Type B pancreatic cell (in vitro differentiated cells): ENCODE measurements around the gene TCAP. TPM values are rescaled to one million over a fixed set of nuclear protein-coding genes. Genes with fewer than 3 reads are reported as not detected.

Source experiments
- DNase-seq: peaks from one replicate; pipeline ENCODE4 v3.0.0; 2021; ENCODE audit warnings: mixed read lengths; ENCODE audit not compliant: unreplicated experiment; ENCODE audit errors: extremely low spot score
- H3K27ac Mint-ChIP-seq: 2 replicates; pipeline ENCODE4 v1.8.0; 2021; ENCODE audit warnings: mild to moderate bottlenecking, mixed read lengths
- H3K27me3 Mint-ChIP-seq: 2 replicates; pipeline ENCODE4 v1.8.0; 2021; ENCODE audit warnings: mixed read lengths
- H3K36me3 Mint-ChIP-seq: 2 replicates; pipeline ENCODE4 v1.8.0; 2021; ENCODE audit warnings: mixed read lengths
- H3K4me1 Mint-ChIP-seq: one replicate; pipeline ENCODE4 v1.8.0; 2021; ENCODE audit warnings: mixed read lengths; ENCODE audit not compliant: unreplicated experiment
- H3K4me3 Mint-ChIP-seq: 2 replicates; pipeline ENCODE4 v1.8.0; 2021; ENCODE audit warnings: mild to moderate bottlenecking, mixed read lengths
- H3K9me3 Mint-ChIP-seq: 2 replicates; pipeline ENCODE4 v1.8.0; 2021; ENCODE audit warnings: mixed read lengths
- CTCF ChIP-seq: fragments of 200-600 bp; sonication (generic); conservative IDR thresholded peaks from 2 replicates; pipeline ENCODE4 v1.5.0; 2021; ENCODE audit warnings: antibody characterized with exemption, mild to moderate bottlenecking
- total RNA-seq: library from RNA; stranded (reverse); gene quantifications from 2 replicates; pipeline ENCODE4 v1.2.1, GENCODE V29; 2021; ENCODE audit warnings: low replicate concordance

TCAP gene
- total RNA-seq, 1 donor from 2014 or later, result 2.4 TPM

- Mint-ChIP-seq H3K36me3 (peaks cover 7% of the 10 kb centered on the region), H3K27me3 (no peaks in the 10 kb centered on the region), H3K27ac (peak overlapping the region; percentile 97), H3K9me3 (peaks cover 4% of the 10 kb centered on the region), H3K4me3 (peak overlapping the region; percentile 99), H3K4me1 (peaks cover 16% of the 10 kb centered on the region)
- TF ChIP-seq CTCF, result no peak
- no peak for DNase-seq
Measured at GRCh38 chr17:39688475-39688835, 23.3 kb downstream of the TCAP start.

GRCh38 chr17:39688945-39689344 is 23.8 kb downstream of the TCAP start:
- Mint-ChIP-seq H3K4me3 (peak overlapping the region; percentile 99), H3K36me3 (peaks cover 7% of the 10 kb centered on the region), H3K4me1 (peaks cover 16% of the 10 kb centered on the region), H3K27me3 (no peaks in the 10 kb centered on the region), H3K9me3 (peaks cover 4% of the 10 kb centered on the region), H3K27ac (peak overlapping the region; percentile 97)
- no peak for DNase-seq
- no peak for TF ChIP-seq CTCF

- Mint-ChIP-seq H3K27ac (peak overlapping the region; percentile 31), H3K9me3 (no peaks in the 10 kb centered on the region), H3K27me3 (no peaks in the 10 kb centered on the region), H3K36me3 (peaks cover under 1% of the 10 kb centered on the region), H3K4me3 (peak overlapping the region; percentile 37), H3K4me1 (peaks cover 20% of the 10 kb centered on the region)
- TF ChIP-seq CTCF, result no peak
- DNase-seq, result no peak
Measured at GRCh38 chr17:39694593-39694992, 29.4 kb downstream of the TCAP start.

GRCh38 chr17:39695089-39695474 is 29.9 kb downstream of the TCAP start:
- H3K4me1 Mint-ChIP-seq, result peaks cover 23% of the 10 kb centered on the region
- H3K27me3 Mint-ChIP-seq, result no peaks in the 10 kb centered on the region
- no peaks in the 10 kb centered on the region for H3K9me3 Mint-ChIP-seq
- peak overlapping the region; percentile 43 for H3K4me3 Mint-ChIP-seq
- H3K27ac Mint-ChIP-seq, result no peak overlapping the region
- DNase-seq, result no peak
- no peak for TF ChIP-seq CTCF
- H3K36me3 Mint-ChIP-seq, result peaks cover 3% of the 10 kb centered on the region

- DNase-seq, result no peak
Measured at GRCh38 chr17:39696731-39697130, 31.6 kb downstream of the TCAP start.

More at GRCh38 chr17:39696731-39697130, 31.6 kb downstream of the TCAP start:
- peaks cover 6% of the 10 kb centered on the region for H3K36me3 Mint-ChIP-seq
- H3K27ac Mint-ChIP-seq, result no peak overlapping the region
- H3K4me3 Mint-ChIP-seq, result no peak overlapping the region
- no peaks in the 10 kb centered on the region for H3K27me3 Mint-ChIP-seq
- peaks cover 32% of the 10 kb centered on the region for H3K4me1 Mint-ChIP-seq
- H3K9me3 Mint-ChIP-seq, result no peaks in the 10 kb centered on the region
- TF ChIP-seq CTCF, result no peak
